VCaP (cell line): ENCODE measurements around the gene SPSB2.
"Not testable (repeated sequence)": the region's sequence is repeated elsewhere in the genome, so short reads cannot be mapped to it uniquely, and the experiment has no call there.

ENCODE experiments used
- H3K27ac ChIP-seq: fragments of 450-650 bp; 2 replicates; pipeline ENCODE4 v1.5.1; 2017
- TF ChIP-seq, protein P1 (sequence below): fragments of 450-650 bp; conservative IDR thresholded peaks from 2 replicates; pipeline ENCODE4 v1.5.1; 2017; ENCODE audit warnings: mild to moderate bottlenecking, moderate library complexity

The SPSB2 gene

DNA sequence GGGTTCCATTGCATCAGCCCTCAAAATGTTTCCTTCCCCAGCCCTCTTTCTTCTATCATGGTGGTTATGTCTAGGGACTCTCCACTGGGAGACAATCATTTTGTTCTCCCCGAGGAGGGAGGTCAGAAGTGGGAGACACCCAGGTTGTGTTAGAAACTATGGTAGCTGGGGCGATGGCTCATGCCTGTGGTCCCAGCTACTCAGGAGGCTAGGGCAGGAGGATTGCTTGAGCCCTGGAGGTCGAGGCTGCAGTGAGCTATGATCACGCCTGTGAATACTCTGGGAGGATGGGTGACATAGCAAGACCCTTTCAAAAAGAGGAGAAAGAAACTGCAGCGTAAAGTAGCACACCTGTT, 18.5 kb upstream of the SPSB2 start:
- TF ChIP-seq, protein P1, sequence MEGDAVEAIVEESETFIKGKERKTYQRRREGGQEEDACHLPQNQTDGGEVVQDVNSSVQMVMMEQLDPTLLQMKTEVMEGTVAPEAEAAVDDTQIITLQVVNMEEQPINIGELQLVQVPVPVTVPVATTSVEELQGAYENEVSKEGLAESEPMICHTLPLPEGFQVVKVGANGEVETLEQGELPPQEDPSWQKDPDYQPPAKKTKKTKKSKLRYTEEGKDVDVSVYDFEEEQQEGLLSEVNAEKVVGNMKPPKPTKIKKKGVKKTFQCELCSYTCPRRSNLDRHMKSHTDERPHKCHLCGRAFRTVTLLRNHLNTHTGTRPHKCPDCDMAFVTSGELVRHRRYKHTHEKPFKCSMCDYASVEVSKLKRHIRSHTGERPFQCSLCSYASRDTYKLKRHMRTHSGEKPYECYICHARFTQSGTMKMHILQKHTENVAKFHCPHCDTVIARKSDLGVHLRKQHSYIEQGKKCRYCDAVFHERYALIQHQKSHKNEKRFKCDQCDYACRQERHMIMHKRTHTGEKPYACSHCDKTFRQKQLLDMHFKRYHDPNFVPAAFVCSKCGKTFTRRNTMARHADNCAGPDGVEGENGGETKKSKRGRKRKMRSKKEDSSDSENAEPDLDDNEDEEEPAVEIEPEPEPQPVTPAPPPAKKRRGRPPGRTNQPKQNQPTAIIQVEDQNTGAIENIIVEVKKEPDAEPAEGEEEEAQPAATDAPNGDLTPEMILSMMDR: no peak
- H3K27ac ChIP-seq: peak overlapping the region; percentile 93

DNA sequence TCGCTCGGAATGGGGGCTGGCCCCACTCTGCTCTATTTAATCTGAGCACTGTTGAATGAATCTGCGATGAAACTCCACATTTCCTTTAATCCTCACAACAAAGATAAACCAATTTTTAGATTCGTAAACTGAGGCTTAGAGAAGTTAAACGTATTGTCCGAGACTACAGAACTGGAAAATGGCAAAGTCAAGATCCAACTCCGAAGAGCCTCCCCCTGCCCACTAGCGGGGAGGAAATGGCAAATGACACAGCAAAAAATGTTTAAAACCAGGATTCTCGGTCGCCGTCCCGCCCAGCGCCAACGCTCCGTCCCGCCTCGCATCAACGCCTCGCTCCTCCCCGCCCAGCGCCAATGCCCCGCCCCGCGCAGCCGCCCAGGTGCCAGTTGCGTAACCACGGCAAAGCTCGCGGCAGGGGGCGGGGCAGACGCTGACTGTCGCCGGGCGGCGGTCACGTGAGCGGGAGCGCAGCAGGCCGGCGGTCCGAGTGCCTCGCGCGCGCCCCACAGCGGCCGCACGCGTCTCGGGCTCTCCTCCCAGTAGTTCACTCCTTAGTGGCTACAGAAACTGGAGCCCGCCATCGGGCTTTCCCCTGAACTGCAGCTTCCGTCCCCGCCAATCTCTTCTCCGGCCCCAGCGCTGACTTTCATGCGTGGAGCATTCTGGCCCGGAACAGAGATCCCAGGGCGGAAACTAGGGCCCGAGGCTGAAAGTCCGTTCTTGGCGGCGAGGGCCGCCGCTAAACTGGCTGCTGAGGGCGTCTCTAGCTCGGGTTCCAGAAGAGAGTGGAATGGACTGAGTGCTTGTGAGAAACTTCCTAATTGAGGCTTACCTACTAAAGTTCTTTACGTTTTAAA, 17.9 kb upstream of the SPSB2 start:
- peak overlapping the region; percentile 93 for H3K27ac ChIP-seq
- TF ChIP-seq, protein P1: peak; percentile 98

DNA sequence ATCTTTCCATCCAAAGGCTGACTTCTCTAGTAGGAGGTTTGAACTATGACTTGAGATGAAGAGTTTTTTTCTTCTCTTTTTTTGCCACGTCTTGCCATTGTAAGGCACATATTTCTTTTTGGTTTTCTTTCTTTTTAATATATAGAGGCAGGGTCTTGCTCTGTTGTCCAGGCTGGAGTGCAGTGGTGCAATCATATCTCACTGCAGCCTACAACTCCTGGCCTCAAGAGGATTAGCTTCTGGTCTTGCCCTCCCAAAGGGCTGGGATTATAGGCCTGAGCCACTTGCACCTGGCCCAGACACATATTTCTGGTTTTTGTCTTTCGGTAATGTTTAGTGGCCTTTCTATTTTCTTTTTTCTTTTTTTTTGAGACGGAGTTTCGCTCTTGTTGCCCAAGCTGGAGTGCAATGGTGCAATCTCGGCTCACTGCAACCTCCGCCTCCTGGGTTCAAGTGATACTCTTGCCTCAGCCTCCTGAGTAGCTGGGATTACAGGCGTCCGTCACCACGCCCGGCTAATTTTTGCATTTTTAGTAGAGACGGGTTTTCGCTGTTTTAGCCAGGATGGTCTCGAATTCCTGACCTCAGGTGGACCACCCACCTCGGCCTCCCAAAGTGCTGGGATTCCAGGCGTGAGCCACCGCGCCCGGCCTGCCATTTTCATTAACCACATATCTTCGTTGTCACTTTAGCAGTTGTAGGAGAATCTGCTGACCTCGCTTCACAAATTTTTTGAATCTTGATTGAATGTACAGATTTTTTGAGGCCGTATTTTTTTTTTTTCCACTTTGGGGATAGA, 16.9 kb upstream of the SPSB2 start:
- H3K27ac ChIP-seq: peak overlapping the region; percentile 93

DNA sequence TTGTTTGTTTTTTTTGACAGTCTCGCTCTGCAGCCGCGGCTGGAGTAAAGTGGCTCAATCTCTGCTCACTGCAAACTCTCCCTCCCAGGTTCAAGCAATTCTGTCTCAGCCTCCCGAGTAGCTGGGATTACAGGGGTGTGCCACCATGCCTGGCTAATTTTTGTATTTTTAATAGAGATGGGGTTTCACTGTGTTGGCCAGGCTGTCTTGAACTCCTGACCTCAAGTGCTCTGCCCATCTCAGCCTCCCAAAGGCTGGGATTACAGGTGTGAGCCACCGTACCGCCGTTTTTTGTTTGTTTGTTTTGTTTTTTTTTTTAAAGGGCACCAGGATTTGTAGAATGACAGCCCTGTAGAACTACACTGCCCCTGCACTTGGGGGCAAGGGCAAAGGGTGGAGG, 15.7 kb upstream of the SPSB2 start:
- H3K27ac ChIP-seq: not testable (repeated sequence)

DNA sequence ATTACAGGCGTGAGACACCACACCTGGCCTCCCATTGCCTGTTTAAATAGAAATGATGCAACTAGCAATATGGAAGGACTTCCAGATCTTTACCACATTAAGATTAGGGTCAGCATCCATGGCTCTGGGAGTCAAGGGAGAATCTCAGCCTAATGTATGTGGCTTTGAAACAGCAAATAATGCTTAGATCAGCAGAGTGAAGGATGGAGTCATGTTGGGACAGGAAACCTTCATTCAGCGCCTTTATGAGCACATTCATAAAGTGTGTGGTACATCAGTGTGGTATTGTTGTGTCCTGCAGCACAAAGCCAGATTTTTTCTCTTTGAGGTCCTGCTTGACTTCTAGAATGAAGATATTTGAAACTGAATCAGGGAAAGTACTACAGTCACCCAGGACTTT, 15.3 kb upstream of the SPSB2 start:
- H3K27ac ChIP-seq: no peak overlapping the region
- TF ChIP-seq, protein P1: no peak

DNA sequence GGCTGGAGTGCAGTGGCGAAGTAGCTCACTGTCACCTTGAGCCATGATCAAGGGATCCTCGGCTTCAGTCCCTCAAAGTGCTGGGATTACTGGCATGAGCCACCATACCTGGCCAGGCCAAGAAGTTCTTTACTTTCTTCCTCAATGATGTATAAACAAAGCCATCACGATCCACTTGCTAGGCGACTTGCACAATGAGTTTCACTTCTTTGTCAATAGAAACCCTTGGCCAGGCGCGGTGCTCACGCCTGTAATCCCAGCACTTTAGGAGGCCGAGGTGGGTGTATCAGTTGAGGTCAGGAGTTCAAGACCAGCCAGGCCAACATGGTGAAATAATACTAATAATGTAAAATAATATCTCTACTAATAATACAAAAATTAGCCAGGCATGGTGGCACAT, 14.4 kb upstream of the SPSB2 start:
- TF ChIP-seq, protein P1: no peak
- peak overlapping the region; percentile 25; the same call in 1 of the 2 replicates for H3K27ac ChIP-seq

DNA sequence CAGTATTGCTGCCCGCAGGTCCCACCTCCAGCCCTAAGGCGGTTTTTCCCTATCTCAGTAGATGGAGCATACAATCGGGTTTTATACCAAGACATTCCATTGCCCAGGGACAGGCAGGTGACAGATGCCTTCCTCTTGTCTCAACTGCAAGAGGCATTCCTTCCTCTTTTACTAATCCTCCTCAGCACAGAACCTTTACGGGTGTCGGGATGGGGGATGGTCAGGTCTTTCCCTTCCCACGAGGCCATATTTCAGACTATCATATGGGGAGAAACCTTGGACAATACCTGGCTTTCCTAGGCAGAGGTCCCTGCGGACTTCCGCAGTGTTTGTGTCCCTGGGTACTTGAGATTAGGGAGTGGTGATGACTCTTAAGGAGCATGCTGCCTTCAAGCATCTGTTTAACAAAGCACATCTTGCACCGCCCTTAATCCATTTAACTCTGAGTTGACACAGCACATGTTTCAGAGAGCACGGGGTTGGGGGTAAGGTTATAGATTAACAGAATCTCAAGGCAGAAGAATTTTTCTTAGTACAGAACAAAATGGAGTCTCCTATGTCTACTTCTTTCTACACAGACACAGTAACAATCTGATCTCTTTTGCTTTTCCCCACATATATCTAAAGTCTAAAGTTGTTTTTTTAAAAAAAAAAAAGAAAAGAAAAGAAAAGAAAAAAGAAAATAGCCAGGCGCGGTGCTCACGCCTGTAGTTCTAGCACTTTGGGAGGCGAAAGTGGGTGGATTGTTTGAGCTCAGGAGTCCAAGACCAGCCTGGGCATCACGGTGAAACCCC, 13.3 kb upstream of the SPSB2 start:
- H3K27ac ChIP-seq: peak overlapping the region; percentile 25; the same call in 1 of the 2 replicates

DNA sequence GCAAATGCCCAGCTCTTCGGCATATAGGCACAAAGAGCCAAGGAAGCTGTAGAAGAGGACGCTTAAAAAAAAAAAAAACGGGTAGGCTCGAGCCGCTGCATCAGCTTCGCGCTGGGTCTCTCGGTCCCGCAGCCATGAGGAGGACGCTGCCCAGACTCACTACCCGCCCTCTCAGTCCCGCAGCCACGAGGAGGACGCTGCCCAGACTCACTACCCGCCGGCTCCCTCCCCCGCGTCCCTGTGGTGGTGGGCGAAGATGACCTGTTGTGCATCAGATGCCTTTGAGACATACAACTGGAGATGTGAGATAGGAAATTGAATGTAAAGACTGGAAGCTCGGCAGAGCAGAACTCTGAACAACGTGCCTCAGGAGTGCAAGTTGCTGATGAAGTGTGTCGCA, 11.4 kb upstream of the SPSB2 start:
- H3K27ac ChIP-seq: no peak overlapping the region
- TF ChIP-seq, protein P1: no peak
